HG02623 (cell line): ENCODE measurements around the gene VRK3.

Experiments used
- ATAC-seq: cut with Tn5 transposase; IDR thresholded peaks from one replicate; pipeline ENCODE4 v1.9.1; 2021; ENCODE audit warnings: moderate library complexity; ENCODE audit not compliant: unreplicated experiment

The VRK3 gene

DNA sequence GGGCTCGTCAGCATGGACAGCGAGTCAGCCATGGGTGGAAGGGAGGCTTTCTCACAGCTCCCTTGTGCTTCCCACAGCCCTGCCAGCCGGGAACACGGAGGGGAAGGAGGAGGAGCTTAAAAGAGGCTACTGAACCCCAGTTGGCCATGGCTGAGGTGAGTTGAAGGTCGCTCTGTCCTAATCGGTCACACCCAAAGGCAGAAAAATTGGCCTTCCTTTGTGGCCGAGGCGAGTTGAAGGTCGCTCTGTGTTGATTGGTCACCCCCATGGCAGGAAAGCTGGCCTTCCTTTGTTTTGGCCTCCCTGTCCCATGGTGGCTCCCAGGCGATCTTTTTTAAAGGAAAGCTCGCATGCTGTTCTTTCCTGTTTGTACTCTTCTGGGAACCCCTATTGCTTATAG, 5.8 kb upstream of the VRK3 start:
- ATAC-seq, result no peak

DNA sequence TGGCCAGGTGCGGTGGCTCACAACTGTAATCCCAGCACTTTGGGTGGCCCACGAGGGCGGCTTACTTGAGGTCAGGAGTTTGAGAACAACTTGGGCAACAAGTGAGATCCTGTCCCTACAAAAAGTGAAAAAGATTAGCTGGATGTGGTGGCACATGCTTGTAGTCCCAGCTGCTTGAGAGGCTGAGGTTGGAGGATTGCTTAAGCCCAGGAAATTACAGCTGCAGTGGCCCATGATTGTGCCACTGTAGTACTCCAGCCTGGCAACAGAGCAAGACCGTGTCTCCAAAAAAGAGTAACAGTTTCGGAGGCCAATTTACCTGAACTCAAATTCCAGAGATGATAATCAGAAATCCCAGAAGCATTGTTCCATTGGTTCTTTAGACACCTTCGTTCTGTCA, 5.1 kb upstream of the VRK3 start:
- ATAC-seq, result no peak

DNA sequence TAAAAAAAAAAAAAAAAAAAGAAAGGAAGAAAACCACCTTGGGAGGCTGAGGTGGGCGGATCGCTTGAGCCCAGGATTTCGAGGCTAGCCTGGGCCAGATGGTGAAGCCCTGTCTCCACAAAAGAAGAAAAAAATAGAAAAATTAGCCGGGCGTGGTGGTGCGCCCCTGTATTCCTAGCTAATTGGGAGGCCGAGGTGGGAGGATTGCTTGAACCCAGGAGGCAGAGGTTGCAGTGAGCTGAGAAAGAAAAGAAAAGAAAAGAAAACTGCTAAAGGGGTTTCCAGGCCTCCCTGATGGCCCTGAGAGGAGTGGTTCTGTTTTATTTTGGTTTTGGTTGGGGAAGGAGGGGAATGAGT, 1.4 kb upstream of the VRK3 start:
- ATAC-seq, result no peak

DNA sequence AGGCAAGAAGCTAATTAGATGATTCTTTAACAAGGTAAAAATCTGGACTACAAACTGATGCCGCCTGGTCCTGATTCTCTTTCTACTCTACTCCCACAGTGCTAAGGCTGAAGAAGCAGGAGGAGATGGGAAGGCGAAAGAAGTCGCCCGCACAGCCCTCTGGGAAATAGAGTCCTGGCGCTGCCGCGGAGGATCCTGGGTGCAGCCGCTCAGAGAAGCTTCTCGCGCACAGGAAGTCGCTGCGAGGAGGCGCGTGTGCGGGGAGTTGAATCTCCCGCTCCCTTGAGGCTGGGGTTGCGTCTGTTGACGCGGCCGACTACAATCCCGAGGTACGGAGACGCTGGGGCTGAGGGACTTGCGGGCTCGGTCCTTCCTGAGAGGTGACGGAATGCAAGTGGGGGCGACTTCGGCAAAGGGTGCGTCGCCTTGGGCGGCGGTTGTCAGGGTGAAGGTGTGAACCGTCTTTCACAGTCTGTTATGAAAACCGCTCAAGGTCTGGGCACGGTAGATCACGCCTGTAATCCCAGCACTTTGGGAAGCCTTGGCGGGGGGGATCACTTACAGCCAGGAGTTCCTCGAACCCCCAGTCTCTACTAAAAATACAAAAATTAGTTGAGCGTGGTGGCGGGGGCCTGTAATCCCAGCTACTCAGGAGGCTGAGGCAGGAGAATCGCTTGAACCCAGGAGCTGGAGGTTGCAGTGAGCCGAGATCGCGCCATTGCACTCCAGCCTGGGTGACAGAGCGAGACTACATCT, 800 bp upstream of the VRK3 start, which contains the start of gene ZNF473:
Gene ZNF473 (plus strand): TSS at position 212 of the 756 bp plus-strand sequence. CDS start 5,078 bp downstream, outside the sequence.
- peak; percentile 59 for ATAC-seq

DNA sequence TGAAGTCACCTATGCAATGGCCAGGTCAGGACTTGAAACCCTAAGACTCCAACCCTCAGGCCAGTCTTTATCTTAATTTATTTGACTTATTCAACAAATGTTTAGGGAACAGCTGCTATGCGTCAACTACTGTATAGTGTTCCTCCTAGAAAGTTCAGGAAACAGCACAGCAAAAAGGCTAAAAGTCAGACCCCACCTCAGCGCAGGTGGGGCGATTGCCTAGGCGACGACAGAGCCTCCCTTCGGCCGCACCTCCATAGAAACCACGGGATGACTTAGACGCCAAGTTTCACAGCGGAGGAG, 502 bp downstream of the VRK3 start:
- ATAC-seq, result no peak

DNA sequence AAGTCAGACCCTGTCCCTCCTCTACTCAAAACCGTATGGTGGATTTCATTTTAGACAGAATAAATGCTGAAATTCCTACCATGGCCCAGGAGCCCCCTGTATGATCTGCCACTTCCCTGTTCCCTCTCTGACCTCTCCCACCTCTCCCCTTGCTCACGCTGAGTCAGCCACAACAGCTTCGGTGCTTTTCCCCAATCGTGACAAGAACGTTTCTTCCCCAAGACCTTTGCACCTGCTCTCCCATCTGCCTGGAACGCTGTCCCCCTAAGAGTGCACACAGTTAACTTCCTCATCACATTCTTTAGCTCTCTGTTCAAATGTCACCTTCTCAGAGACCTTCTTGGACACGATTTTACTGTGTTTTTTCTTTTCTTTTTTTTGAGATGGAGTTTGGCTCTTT, 2.3 kb downstream of the VRK3 start:
- no peak for ATAC-seq

GRCh38 chr19:50020481-50020880, 4.7 kb downstream of the VRK3 start:
- ATAC-seq, result no peak

DNA sequence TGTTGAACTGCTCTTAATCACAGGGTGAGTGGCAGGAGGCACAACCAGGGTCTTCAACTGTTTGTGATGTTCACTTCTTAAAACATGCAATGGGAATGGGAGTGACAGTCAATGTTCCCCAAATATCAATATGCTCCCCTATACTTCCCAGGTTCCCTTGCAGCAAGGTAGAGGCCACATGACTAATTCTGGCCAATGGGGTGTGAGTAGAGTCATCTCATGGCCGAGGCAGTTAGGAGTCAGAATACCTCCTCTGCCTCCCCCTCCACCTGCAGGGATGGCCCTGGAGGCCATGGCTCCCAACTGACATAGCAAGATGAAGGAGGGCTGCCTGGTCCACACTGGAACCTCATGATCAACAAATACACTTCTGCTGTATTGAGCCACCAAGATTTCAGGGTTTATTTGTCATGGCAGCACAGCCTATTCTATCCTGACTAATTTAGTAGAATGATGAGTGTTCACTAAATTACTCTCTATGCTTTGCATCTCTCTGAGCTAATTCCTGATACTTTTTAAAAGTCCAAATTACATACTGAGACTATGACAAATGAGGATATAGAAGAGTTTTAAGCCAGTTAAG, 8.9 kb downstream of the VRK3 start:
- ATAC-seq, result no peak

GRCh38 chr19:50008532-50008931, 16.6 kb downstream of the VRK3 start:
- no peak for ATAC-seq

DNA sequence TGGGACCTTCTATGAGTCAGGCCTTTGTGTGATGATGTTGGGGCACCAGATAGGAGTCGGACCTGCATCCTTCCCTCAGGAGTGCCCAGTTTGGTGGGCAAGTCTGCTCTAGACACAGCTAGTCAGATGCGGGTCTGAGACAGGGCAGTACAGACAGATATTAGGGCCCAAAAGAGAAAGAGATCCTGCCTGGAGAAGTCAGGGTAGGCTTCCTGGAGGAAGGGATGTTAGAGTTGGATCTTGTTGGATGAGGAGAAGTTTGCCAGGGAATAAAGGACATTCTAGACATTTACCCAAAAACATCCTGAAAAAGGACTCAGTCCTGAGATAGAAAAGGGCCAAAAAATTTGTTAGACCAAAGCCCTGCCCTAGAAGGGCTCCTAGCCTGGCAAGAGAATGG, 17.2 kb downstream of the VRK3 start:
- ATAC-seq, result no peak

DNA sequence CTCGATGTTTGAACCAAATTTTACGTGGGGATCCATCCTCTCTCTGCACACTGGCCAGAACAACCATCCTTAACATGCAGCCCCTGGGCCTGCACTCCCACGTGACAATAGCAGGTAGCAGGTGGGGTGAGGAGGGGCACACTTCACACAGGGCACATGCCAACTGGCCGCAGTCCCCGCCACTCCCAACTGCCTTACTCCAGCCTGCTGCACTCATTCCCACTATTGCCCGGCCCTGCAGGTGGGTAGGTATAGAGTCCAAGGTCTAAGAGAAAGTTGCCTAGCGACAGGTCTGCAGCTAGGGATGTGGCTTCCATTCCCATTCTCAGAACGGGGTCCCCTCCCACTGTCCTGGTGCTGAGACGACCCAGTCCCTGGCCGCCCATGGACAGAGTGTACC, 18.0 kb downstream of the VRK3 start:
- ATAC-seq, result no peak

DNA sequence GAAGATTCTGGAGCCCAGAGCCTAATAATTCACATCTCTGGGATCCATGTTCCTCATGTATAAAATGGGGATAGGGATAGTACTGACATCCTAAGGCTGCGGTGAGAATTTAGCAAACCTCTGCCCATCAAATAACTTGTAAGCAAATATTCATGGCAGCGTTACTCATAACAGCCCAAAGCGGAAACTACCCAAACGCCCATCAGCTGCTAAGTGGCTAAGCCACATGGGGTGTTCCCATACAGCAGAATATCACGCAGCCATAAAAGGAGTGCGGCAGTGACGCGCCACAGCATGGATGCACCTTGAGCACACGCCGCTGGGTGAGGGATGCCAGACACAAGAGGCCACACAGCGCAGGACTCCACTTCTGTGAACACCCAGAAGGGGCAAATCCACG, 19.7 kb downstream of the VRK3 start:
- no peak for ATAC-seq

GRCh38 chr19:50003810-50004419, 21.3 kb downstream of the VRK3 start:
- ATAC-seq, result no peak

DNA sequence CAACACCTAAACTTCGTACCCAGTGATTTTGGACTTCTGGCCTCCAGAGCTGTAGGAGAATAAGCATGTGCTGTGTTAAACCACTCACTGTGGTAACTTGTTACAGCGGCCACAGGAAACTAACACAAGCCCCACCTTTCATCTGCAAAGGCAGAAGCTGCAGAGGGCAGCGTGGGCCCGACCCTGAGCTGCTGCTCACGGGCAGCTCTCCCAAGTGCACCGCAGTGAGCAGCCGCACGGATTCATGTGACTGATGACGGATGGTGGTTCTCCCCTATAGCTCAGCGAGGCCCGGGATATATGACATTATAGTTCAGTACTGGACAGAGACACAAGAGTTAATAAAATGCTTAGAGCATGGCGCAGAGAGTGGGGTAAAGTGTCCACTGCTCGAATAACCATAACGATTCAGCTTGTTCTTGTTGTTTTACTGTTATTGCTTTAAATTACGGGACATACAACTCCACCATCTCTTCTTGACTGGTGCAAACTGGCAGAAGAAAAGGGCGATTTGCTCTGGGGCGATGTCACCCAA, 21.9 kb downstream of the VRK3 start:
- no peak for ATAC-seq

DNA sequence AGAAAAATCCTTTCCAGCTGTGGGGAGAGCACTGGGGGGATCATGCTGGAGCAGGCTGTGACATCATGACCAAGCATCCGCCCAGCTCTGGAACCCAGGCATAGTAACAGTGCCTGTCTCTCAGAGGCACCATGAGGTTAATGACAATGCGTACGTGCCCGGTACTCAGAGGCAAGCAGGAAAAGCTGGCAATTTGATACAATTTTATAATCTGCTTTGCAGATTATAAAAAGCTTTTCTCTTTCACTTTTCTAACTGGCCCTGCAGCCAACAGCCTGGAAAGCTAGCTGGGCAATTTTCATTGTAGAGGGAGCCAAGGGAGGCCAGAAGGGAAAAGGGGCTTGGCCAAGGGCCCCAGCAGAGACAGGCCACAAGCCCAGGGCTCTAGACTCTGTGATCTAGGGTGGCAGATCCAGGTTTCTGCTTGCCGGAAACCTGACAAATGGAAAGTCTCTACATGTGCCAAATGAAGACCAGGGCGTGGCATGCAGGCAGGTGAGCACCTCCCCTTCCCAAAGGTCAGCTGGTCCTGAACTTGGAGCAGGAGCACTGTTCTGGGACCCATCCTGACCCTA, 22.7 kb downstream of the VRK3 start:
- no peak for ATAC-seq

DNA sequence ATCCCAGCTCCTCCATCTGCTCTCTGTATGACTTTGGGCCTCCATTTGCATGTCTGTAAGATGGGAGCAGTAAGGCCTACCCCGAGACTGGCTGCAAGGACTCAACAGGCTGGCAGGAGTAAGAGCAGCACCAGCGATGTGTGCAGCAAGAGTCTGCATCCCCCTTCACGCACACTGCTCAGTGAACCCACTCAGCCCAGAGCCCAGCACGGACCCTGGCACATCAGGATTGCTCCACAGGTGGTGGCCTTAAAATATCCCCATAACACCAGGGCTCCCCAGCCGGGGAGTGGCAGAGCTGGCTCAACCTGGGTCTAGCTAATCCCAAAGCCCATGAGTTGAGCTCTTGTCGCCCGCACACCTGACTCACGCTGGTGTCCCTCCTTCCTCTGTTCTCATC, 23.4 kb downstream of the VRK3 start:
- ATAC-seq, result no peak

- no peak for ATAC-seq
Measured at GRCh38 chr19:50000841-50001557, 24.2 kb downstream of the VRK3 start.

DNA sequence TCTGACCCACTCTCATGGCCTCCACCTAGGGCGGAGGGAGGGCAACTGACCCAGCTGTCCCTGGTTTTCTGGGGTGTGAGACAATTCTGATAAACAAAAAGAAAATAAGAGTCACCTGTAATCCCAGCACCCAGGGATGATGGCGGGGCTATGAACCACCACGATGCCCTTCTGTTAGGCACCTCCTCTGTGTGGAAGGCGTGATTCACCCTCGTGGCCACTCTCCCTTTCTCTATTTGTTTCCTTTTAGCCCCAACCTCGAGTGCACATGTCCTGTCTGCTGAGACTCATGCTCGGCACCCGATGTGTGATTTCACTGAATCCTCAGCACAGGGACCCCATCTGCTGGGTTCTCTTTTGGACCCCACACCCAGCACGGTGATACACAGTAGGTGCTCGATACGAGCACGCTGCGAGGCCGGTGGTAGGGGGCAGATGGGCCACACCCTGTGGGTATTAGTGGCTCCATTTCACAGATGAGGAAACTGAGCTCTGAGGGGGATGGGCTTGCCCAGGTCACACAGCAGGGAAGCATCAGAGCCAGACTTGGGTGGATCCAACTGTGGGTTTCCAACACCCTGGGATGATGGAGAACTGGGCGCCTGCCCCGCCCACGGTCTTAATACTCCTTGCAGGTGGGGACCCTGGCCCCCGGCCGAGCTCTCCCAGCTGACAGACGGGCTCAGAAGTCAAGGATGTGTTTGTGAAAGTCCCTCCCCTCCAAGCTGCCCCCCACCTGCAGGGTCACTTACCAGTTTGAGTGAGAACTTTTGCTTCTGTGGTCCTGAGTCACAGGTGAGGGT, 24.9 kb downstream of the VRK3 start:
- no peak for ATAC-seq

- ATAC-seq, result no peak
Measured at GRCh38 chr19:49999371-50000010, 25.7 kb downstream of the VRK3 start.

GRCh38 chr19:49997709-49998108, 27.5 kb downstream of the VRK3 start:
- no peak for ATAC-seq
